GM20000 (cell line): ENCODE data around the gene SH3PXD2A.

Source experiments
- DNase-seq: peaks from one replicate; pipeline ENCODE4 v3.0.0; 2012; ENCODE audit warnings: low spot score
- CTCF ChIP-seq: IDR thresholded peaks from 2 replicates; pipeline ENCODE4 v1.5.1; 2012; ENCODE audit warnings: mild to moderate bottlenecking, control low read depth; ENCODE audit errors: extremely low read depth, missing control alignments

SH3PXD2A gene

GRCh38 chr10:103772096-103772845, 83.1 kb downstream of the SH3PXD2A start:
- TF ChIP-seq CTCF: no peak
- peak; percentile 58 for DNase-seq

GRCh38 chr10:103770139-103770538, 85.2 kb downstream of the SH3PXD2A start:
- no peak for DNase-seq
- no peak for TF ChIP-seq CTCF

GRCh38 chr10:103769176-103769575, 86.2 kb downstream of the SH3PXD2A start:
- TF ChIP-seq CTCF: no peak
- DNase-seq: no peak

- DNase-seq: no peak
- TF ChIP-seq CTCF: no peak
These were observed 87.0 kb downstream of the SH3PXD2A start for GRCh38 chr10:103768345-103768744.

GRCh38 chr10:103767756-103768155, 87.6 kb downstream of the SH3PXD2A start:
- no peak for TF ChIP-seq CTCF
- no peak for DNase-seq

GRCh38 chr10:103766751-103767505, 88.4 kb downstream of the SH3PXD2A start:
- no peak for TF ChIP-seq CTCF
- no peak for DNase-seq

GRCh38 chr10:103765981-103766380, 89.4 kb downstream of the SH3PXD2A start:
- no peak for DNase-seq
- no peak for TF ChIP-seq CTCF
